Fibroblast of gingiva (primary cell): ENCODE results near the gene MACROD2.
"Not testable (repeated sequence)": the region's sequence is repeated elsewhere in the genome, so short reads cannot be mapped to it uniquely, and the experiment has no call there.

Experiments used
- DNase-seq: peaks from one replicate; pipeline ENCODE4 v3.0.0-alpha.2; 2011; ENCODE audit warnings: low read depth

MACROD2 gene

GRCh38 chr20:13995086-13995665 lies at the start of gene MACROD2:
TSS of gene MACROD2 (plus strand) at chr20:13995516.
- peak; percentile 86 for DNase-seq

- no peak for DNase-seq
Observed at GRCh38 chr20:13947719-13948118, 47.6 kb upstream of the MACROD2 start.

GRCh38 chr20:13953227-13953626 lies 42.1 kb upstream of the MACROD2 start:
- no peak for DNase-seq

GRCh38 chr20:13960119-13960518 lies 35.2 kb upstream of the MACROD2 start:
- DNase-seq: no peak

- DNase-seq: no peak
Observed at GRCh38 chr20:13960525-13960924, 34.8 kb upstream of the MACROD2 start.

- no peak for DNase-seq
Observed at GRCh38 chr20:13984211-13984610, 11.1 kb upstream of the MACROD2 start.

- DNase-seq: no peak
Observed at GRCh38 chr20:13990465-13990864, 4.9 kb upstream of the MACROD2 start, which contains the start of gene SEL1L2. TSS of gene SEL1L2 (minus strand) at chr20:13990614. CDS start at chr20:13990534, 80 bp downstream.

- DNase-seq: no peak
Observed at GRCh38 chr20:13991311-13991710, 4.0 kb upstream of the MACROD2 start.

- DNase-seq: not testable (repeated sequence)
Observed at GRCh38 chr20:13991955-13992354, 3.4 kb upstream of the MACROD2 start.

GRCh38 chr20:13995841-13996240 lies 525 bp downstream of the MACROD2 start:
- no peak for DNase-seq

- DNase-seq: no peak
Observed at GRCh38 chr20:13996265-13996664, 949 bp downstream of the MACROD2 start.

- no peak for DNase-seq
Observed at GRCh38 chr20:14000917-14001316, 5.6 kb downstream of the MACROD2 start.

GRCh38 chr20:14005996-14006395 lies 10.7 kb downstream of the MACROD2 start:
- DNase-seq: no peak

- no peak for DNase-seq
Observed at GRCh38 chr20:14009208-14009607, 13.9 kb downstream of the MACROD2 start.

GRCh38 chr20:14012671-14013070 lies 17.4 kb downstream of the MACROD2 start:
- no peak for DNase-seq

- DNase-seq: no peak
Observed at GRCh38 chr20:14030991-14031390, 35.7 kb downstream of the MACROD2 start.

GRCh38 chr20:14033310-14033709 lies 38.0 kb downstream of the MACROD2 start:
- DNase-seq: no peak

GRCh38 chr20:14036567-14036966 lies 41.3 kb downstream of the MACROD2 start:
- no peak for DNase-seq

GRCh38 chr20:14044712-14045276 lies 49.5 kb downstream of the MACROD2 start:
- DNase-seq: not testable (repeated sequence)

GRCh38 chr20:14046534-14046933 lies 51.2 kb downstream of the MACROD2 start:
- no peak for DNase-seq

- DNase-seq: no peak
Observed at GRCh38 chr20:14049111-14049510, 53.8 kb downstream of the MACROD2 start.

- DNase-seq: no peak
Observed at GRCh38 chr20:14051454-14051853, 56.1 kb downstream of the MACROD2 start.

GRCh38 chr20:14055127-14055742 lies 59.9 kb downstream of the MACROD2 start:
- peak; percentile 57 for DNase-seq

GRCh38 chr20:14062171-14062570 lies 66.9 kb downstream of the MACROD2 start:
- no peak for DNase-seq
